Measurements from ENCODE around the gene TMEM132E.

Gene TMEM132E

DNA sequence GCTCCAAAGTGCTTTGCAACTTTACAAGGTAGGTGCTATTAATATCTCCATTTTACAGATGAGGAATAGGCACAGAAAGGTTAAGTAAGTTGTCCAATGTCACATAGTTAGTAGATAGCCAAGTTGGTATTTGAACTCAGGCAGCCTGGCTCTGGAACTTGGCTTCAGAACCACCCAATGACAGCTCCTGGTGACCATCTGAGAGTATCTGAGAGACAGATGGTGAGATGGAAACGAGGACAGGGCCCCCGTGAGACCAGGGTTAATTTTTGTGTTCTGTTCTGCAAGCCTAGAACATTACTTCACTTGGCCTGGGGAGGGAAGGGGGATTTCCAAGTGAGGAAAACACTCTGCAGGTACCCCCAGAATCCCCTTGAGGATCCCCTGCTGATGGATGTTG, 9.8 kb upstream of the TMEM132E start:
- DNase-seq: no peak

DNA sequence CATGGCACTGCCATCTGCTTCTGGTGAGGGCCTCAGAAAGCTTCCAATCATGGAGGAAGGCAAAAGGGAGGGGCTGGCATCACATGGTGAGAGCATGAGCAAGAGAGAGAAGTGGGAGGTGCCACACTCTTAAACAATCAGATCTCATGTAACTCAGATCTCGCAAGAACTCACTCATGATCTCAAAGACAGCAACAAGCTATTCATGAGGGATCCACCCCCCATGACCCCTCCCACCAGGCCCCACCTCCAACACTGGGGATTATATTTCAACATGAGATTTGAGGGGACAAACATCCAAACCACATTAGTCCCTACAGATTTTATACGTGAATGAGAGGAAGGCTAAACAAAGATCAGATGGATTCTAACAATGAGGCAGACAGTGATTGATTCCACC, 8.9 kb upstream of the TMEM132E start:
- no peak for DNase-seq

DNA sequence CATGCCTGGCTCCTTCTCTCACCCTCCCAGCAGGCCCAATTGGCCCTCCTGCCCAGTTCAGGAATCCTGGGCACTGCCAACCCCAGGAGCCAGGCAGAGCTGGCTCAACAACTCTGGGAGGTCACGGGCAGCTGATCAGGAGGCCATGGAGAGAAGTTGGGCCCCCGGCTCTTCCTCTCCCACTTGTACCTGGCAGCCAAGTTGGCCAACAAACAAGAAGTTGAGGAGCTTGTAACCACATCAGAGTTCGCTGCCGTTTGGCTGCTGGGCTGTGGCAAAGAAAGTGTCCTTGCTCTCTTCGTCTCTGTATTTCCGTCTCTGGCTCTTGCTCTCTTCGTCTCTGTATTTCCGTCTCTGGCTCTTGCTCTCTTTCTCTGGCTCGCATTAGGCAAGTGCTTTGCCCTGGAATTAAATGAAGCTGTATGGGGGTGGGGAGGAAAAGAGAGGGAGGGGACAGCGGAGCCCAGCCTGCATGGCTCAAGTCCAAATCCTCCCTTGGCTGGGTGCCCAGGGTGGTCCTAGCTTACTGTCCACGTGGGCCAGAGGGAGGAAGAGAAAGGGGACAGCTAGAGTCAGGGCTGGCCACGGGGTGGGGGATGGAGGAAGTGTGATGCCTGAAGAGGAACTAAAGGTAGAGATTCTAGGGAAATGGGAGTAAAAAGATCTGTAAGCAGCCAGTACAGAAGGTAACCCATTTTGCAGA, 7.8 kb upstream of the TMEM132E start:
- no peak for DNase-seq

DNA sequence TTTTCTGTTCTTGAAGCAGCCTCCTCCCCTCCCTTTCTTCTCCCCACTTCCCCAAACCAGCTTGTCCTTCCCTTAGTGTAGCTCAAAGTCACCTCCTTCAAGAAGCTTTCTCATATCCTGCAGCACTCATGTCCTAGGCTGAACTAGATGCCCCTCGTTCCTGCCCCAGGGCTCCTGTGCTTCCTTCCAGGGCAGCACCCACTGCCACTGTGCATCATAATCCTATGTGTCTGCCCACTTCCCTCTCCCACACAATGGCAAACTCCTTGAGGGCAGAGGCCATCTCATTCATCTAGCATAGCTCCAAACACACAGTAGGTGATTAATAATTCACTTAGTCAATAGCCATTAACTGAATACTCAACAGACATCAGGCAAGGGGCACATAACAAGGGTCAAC, 6.9 kb upstream of the TMEM132E start:
- no peak for DNase-seq

DNA sequence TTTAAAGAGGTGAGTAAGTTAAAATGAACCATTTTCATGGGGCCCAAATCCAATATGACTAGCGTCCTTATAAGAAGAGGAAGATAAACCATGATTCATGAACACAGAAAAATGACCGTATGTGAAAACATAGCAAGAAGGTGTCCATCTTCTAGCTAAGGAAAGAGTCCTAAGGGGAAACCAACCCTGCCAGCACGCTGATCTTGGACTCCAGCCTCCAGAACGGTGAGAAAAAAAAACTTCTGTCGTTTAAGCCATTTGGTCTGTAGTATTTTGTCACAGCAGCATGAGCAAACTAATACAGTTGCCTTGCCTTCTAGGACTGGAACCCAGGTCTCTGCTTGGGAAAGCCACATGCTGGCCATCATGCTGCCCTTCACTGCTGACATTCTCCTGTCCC, 4.2 kb upstream of the TMEM132E start:
- DNase-seq: no peak

DNA sequence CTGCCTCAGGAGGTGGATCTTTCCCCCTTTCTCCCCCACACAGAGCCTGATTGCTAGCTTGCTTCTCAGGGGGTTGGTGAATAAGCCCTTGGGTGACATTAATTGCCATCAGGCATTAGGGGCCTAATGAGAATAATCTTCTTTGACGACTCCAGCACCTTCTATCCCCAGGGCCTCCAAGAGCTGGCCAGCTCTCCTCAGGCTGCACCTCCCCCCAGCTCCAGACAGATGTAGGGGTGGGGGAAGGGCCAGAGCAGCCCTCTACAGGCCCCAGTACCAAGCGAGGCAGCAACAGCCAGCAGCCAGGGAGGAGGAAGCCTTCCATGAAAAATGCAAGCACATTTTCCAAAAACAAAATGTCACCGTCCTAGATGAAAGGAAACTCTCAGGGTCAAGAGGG, 1.4 kb upstream of the TMEM132E start:
- peak; percentile 82 for DNase-seq

DNA sequence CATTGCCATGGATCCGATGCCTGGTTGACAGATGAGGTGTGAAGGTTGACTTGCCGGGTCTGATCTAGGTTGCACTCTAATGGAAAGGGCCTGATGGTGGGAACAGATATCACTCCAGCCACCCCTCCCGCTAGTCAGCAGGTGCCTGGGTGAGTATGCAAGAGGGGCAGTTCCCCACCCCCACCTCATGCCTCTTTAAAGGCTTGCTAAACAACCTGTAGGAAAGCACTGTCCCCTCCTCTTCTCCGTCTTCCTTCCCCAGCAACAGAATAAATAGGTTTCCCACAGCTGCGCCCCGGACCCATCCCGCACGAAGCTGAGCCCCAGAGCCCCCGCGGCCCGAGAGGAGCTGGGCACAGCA, 746 bp upstream of the TMEM132E start:
- DNase-seq: no peak

DNA sequence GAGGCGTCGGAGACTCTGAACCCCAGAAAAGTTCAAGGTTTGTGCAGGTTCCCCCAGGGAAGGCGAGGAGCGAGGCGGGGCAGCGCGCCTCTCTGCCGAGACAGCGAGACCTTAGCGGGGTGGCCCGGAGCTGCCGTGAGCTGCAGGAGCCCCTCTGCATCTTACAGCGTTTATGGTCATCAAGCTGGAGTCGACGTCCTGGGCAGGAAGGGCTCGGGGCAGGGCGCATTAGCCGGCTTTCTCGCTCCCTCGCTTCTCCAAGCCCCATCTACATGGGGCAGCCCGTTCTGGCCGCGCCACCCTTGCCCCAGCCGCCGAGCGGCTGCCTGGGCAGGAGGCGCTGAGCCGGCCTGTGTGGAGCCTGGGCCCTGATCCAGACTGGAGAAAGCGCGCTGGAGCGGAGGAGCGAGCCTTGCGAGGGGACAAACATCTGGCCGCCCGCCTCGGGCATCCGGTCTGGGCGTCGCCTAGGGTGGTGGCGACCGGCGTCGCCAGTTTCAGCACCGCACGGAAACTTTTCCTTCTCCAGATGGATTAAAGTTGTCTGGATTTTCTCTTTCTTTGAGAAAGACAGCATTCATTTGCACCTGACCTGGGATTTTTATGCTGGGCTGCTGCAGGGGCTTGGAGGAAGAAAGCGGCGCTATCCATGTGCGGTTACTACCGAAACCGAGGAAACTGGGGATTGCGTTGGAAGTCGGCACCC, 750 bp downstream of the TMEM132E start:
- peak; percentile 83 for DNase-seq

DNA sequence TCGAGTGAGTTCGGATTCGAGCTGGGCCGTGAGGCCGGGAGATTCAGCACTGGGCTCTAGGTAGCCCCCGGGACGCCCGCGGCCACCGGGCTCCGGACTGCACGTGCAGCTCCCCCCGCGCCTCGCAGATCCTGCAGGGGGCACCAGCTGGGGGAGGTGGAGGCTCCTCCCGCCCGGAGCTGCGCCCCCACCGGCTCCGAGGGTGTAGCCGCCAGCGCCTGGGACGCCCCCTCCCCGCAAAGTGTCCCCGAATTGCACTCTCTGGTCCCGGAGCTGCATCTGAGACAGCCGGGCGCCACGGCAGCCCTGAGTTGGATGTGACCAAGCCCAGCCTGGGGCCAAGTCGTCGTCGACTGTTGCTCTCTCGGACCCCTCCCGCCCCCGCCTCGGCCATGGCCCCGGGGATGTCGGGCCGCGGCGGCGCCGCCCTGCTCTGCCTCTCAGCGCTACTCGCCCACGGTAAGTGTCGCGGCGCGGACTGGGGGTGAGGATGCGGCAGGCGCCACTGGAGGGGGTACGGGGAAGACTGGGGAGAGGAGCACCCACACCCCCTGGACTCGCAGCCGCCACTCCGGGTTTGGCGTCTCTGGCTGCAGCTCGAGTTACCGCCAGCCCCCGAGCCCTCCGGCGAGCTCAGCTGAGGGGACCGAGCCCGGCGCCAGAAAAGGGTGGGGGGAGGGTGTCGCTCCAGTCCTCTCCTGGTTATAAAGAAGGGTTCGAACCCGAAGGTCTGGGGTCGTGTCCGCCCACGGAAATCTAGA, 1.5 kb downstream of the TMEM132E start:
- DNase-seq: peak; percentile 73

DNA sequence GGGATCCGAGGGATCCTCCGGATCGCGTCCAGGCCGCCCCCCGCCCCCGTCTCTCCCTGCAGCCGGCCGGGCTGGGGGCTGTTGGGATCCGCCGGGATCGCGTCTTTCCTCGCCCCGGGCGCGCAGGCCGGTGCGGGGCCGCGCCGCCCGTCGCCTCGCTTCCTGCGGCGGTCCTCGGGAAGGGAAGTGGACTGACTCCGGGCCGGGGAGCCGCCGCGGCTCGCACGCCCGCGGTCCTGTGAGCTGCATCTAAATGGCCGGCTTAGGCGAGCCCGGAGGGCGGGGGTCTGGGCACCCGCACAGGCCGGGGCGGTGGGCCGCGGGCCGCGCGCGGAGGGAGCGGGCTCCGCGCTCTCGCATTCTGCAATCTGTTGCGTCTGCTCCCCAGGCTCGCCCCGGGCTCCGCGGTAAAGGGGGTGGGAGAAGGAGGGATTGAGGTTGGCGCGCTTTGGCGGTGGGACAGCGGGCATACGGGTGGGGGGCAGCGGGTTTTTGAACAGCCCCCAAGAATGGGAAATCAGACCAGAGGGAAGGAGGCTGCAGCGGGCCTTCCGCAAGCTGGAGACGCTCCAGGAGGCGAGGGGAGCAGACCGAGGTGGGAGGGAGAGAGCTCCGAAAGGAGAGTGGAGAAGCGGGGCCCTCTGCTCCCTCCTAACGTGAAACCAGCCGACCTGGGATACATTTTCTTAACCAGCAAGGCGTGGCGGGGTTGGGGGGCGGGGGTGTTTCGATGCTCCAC, 2.2 kb downstream of the TMEM132E start:
- DNase-seq: peak; percentile 70

DNA sequence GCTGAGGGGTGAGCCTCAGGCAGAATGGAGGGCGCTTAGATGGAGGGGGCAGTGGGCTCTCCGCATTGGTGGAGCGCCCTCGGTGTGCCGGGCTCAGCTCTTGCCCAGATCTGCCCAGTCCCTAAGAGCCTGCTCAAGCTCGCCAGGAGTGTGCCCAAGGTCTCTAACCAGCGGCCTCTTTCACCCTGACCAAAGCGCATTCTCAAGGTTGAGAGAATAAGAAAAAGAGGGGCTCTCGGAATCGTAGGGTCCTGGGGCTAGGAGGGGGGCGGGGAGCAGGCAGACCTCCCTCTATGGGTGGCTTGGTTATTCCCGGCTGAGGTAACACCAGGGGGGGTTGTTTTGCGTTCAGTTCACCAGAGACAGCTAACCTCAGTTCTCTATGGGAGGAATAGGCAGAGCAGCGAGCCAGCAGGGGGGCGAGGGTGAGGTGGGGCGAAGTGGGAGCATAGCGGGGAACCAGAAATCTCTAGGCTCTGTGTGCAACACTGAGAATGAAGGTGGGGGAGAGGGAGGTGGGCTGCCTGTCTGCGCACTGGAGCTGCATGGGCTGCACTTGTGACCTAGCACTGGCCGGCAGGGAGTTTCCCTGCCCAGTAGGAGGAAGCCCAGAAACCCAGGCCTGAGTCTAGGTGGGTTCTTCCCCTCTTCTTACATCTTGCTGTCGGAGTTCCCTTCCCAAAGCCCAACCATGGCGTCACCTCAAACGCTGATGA, 3.0 kb downstream of the TMEM132E start:
- peak; percentile 53 for DNase-seq

DNA sequence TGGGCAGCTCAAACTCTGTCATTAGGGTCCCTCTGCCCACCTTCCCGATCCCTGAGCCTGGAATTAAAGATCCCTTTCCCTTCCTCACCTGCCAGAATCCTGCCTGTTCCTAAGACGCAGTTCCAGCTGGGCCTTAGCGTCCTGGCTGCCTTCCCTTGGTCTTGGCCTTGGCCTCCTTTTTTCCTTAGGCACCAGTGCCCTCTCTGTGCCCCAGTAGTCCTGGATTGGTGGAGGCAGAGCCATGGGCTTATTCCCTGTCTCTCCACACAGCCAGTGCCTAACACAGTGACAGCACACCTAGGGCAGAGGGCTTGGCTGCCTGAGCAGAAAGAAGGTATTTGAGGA, 3.5 kb downstream of the TMEM132E start:
- DNase-seq: no peak

DNA sequence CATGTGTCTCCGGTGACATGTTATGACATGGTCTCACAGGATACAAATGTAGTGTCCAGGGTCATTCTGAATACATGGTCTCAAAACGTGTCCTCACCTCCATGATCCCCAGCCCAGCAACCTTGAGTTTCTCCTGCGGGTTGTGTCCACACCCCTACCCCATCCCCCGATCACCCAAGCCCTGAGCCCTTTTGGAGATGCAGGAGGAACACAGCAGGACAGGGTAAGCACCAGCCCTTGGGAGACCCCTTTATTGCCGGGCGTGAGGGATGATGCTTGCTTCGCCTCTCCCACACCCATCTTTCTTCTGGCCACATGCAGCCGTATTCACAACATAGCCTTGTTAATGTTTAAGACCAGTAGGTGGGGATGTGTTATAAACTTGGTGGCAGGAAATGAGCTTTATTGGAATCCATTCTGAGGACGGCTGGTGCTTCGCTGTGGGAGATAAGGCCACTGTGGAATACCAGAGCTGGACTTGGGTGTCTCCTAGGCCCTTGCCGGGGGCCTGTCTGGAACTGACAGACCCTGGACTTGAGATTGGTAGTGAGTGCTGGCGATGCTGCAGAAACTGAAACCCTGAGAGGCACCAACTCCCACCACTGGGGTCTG, 5.5 kb downstream of the TMEM132E start:
- peak; percentile 50 for DNase-seq

DNA sequence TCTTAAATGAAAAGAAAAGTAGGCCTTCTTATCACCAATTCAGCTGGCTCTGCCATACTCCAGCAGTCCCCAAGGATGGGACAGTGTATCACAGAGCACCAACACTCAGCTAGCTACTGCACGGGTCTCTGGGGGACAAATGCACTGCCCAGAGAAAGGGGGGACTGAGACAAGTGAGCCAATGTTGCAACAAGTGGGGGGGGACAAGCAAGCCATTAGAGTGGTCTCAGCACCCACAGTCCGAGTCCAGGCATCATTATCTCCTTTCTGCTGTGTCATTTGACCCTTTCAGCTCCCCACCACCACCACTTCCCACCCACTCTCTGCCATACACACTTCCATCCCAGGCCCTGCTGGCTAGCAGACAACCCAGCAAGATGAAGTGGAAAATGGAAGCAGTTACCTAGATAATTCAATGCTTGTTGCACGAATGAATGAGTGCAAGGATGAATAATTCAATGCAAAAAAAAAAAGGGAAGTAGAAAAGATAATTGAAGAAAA, 7.0 kb downstream of the TMEM132E start:
- no peak for DNase-seq

DNA sequence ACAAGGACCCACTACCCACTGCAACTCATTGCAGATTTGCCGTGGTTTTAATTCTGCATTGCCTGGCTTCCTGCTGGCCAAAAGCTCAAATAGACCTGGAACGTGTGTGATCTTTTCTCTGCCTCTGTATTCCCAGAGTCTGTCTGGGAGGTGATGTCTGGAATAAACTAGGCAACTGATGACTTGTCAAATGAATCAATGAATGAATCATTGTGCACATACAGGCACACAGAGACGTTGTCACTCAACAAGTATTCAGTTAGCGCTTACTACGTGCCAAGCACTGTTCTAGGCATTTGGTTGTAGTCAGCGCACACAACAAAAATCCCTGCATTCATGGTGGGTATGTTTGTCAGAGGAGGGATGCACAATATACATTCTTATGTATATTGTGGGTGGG, 8.9 kb downstream of the TMEM132E start:
- DNase-seq: no peak

DNA sequence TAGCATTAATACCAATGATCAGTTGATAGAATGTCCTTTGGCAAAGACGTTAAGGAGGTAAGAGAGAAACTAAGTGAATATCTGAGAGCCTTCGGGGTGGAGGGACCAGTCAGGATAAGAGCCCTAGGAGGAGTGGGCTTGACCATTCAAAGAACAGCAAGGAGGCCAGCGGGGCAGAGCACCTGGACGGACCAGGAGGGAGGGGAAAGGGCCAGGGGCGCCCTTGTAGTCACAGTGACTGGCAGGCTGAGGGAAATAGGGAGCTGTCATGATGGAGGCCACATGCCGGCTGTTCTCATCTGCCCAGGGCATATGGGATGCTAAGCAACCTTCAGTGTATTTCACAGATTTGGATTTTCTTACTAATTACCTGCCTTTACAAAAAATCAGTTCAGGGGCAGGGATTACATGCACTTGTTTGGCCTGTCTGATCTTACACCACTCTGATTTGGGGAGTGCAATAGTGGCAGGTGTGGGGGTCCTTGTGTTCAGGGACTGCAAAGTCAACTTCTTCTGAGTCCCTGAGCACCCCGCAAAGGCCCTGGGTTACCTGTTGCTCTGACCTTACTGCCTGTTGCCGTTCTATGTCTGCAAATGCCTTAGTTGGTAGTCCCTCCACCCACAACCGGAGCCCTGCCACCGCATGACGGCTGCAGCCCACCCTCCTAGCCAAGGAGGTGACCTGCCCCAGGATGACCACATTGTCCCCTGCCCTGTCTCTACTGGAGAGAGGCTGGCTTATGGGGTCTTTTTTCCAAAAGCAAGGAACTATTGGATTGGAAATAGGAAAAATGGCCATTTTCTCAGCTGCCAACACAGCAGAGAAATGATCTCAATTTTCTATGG, 10.0 kb downstream of the TMEM132E start:
- no peak for DNase-seq

DNA sequence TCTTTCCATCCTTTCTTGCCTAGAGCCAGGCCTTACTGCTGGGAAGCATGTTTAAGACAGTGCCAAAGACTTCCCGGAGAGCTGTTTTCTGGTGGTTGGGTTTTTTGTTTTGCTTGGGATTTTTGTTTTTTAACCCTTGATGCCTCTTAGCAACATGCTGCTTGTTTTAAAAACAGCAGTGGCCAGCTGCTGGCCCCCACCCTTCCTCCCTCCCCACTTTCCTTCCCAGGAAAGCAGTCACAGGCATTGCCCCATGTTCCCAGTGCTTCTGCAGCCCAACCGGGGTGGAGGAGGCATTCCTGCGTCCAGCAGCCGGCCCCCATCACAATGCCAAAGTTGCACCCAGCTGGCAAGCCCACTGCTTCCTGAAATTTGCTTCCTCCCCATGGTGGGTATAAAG, 12.6 kb downstream of the TMEM132E start:
- no peak for DNase-seq

DNA sequence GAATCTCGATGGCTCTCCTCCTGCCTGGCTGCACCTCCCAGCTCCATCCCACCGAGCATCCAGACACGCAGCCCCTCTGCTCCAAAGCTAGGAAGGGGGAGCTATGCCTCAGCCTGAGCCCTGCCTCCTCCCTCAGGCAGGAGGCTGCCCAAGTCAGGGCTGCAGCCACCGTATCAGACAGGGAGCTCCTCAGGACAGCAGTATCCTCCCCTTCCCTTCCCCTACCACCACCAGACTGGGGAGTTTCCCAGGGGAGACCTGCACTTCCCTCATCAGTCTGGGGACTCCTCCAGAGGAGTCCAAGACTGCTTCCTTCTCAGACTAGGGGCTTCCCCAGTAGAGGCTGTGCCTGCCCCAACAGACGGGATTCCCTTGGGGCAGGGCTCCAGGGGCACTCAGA, 17.5 kb downstream of the TMEM132E start:
- no peak for DNase-seq

DNA sequence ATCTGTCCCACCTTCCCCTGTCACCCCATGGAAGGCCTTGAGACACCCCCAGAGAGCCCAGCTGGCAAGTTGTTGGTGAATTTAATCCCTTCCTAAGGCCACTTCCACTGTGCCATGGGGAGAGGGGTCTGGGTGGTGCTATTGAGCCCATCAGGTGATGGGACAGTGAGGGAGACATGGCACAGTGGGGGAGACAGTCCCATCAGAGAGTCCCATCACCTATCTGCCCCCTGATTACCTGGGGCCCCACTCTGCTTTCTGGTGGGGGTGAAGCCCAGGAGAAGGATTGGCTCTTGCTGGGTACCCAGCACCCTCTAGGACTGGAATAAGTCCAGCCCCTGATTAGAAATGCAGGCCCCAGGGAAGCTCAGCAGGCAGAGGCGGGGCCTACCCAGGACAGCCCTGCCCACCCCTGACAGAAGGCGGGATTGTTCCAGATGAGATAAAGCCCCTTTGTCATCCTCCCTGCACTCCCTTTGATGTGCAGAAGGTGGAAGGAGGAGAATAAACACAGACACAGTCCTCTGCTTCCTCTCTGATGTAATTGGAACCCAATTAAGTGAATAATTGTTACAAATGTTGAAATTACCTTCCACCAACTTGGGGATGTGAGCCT, 18.9 kb downstream of the TMEM132E start:
- peak; percentile 76 for DNase-seq

DNA sequence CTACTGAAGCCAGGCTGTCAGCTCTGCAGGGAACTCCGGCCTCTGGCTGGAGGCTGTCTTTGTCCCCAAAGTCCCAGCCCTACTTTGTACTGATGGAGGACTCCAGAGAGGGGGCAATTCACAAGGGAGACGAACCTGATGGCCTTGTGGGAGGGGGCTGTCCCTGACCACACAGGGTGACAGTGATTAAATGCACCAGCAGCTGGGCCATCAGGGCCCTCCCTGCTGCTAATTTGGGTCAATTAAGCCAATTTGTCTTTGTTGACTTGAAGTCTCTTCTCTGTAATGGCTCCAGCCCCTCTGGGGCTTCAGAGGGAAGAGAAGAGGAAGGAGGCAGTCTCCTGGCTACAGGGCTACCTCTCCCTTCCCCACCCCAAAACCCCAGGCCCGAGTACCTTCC, 22.0 kb downstream of the TMEM132E start:
- peak; percentile 80 for DNase-seq

DNA sequence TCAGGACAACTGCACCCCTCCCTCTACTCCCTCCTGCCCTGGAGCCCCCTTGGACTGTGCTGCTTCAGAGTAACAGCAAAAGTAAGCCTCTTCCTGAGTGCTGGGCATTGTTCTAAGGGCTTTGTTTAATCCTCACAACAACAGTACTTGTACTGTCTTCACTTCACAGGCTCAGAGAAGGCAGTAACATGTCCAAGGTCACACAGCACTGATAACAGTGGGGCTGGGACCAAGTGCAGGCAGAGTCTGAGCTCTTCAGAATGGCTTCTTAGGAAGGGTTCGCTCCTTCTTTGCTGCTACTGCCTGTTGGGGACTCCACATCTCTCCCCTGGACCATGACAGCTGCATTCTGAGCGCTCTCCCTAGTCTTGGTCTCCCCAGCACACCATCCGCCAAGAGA, 24.6 kb downstream of the TMEM132E start:
- no peak for DNase-seq
